ENCODE data around the gene ANKS1A. TPM values are rescaled to one million over a fixed set of nuclear protein-coding genes. Genes with fewer than 3 reads are reported as not detected.

The ANKS1A gene
- polyA plus RNA-seq, 3 donors = 1.7 to 8.0 (median 3.1) TPM

GRCh38 chr6:34859951-34860350 is 29.1 kb upstream of the ANKS1A start:
- Histone ChIP-seq H4K20me1 (ENCODE audit: insufficient read depth, low read length) (no peaks in the 10 kb centered on the region), H3K9me3 (replicated peaks in 1 of 2; ENCODE audit: control insufficient read depth in 1 of 2, insufficient read depth in 1 of 2, low read length in 2 of 2) (no peaks in the 10 kb centered on the region), H3K4me1 (ENCODE audit: control insufficient read depth in 1 of 2, insufficient read depth in 2 of 2, low read length in 2 of 2) (no peaks in the 10 kb centered on the region), H3K27ac (ENCODE audit: low read depth in 1 of 2, low read length in 2 of 2) (no peak overlapping the region), H3K27me3 (ENCODE audit: control insufficient read depth in 2 of 2, insufficient read depth in 2 of 2, low read length in 2 of 2) (no peaks in the 10 kb centered on the region), H3K4me3 (replicated peaks in 1 of 3; ENCODE audit: low read depth in 2 of 3, low read length in 3 of 3) (no peak overlapping the region), H3K9ac (ENCODE audit: insufficient read depth, low read length, poor library complexity, severe bottlenecking) (no peak overlapping the region), H3K36me3 (replicated peaks in 1 of 2; ENCODE audit: control insufficient read depth in 1 of 2, insufficient read depth in 2 of 2, low read length in 2 of 2) (peaks cover 66 to 93% of the 10 kb centered on the region in 2 donors), H3K4me2 (replicated peaks; ENCODE audit: extremely low read depth, low read length, poor library complexity, severe bottlenecking) (no peak overlapping the region), H3K79me2 (ENCODE audit: insufficient read depth, low read length) (no peaks in the 10 kb centered on the region), H2AFZ (ENCODE audit: insufficient read depth, low read depth, low read length, poor library complexity, severe bottlenecking) (no peak overlapping the region)
- Mint-ChIP-seq H3K36me3 (peaks cover 77 to 85% of the 10 kb centered on the region in 2 donors), H3K4me1 (no peaks in the 10 kb centered on the region), H3K9me3 (no peaks in the 10 kb centered on the region), H3K4me3 (no peak overlapping the region), H3K27ac (no peak overlapping the region), H3K27me3 (ENCODE audit: low read depth in 3 of 3) (no peaks in the 10 kb centered on the region)
- intact Hi-C loops (cut with micrococcal nuclease) = no loop called here
- 96% methylated on average over 4 of the region's 4 CpGs for WGBS (ENCODE audit: insufficient coverage)
- no peak for DNase-seq
- no peak for TF ChIP-seq CTCF (IDR thresholded peaks at IDR 0.05)

GRCh38 chr6:34860776-34861175 is 28.3 kb upstream of the ANKS1A start:
- Histone ChIP-seq H3K9me3 (replicated peaks in 1 of 2; ENCODE audit: control insufficient read depth in 1 of 2, insufficient read depth in 1 of 2, low read length in 2 of 2) (no peaks in the 10 kb centered on the region), H3K4me1 (ENCODE audit: control insufficient read depth in 1 of 2, insufficient read depth in 2 of 2, low read length in 2 of 2) (no peaks in the 10 kb centered on the region), H4K20me1 (ENCODE audit: insufficient read depth, low read length) (no peaks in the 10 kb centered on the region), H2AFZ (ENCODE audit: insufficient read depth, low read depth, low read length, poor library complexity, severe bottlenecking) (no peak overlapping the region), H3K36me3 (replicated peaks in 1 of 2; ENCODE audit: control insufficient read depth in 1 of 2, insufficient read depth in 2 of 2, low read length in 2 of 2) (peaks cover 63 to 93% of the 10 kb centered on the region in 2 donors), H3K79me2 (ENCODE audit: insufficient read depth, low read length) (no peaks in the 10 kb centered on the region), H3K27me3 (ENCODE audit: control insufficient read depth in 2 of 2, insufficient read depth in 2 of 2, low read length in 2 of 2) (no peaks in the 10 kb centered on the region), H3K4me3 (replicated peaks in 1 of 3; ENCODE audit: low read depth in 2 of 3, low read length in 3 of 3) (no peak overlapping the region), H3K9ac (ENCODE audit: insufficient read depth, low read length, poor library complexity, severe bottlenecking) (no peak overlapping the region), H3K4me2 (replicated peaks; ENCODE audit: extremely low read depth, low read length, poor library complexity, severe bottlenecking) (no peak overlapping the region), H3K27ac (ENCODE audit: low read depth in 1 of 2, low read length in 2 of 2) (no peak overlapping the region)
- Mint-ChIP-seq H3K4me1 (no peaks in the 10 kb centered on the region), H3K36me3 (peaks cover 74 to 83% of the 10 kb centered on the region in 2 donors), H3K27me3 (ENCODE audit: low read depth in 3 of 3) (no peaks in the 10 kb centered on the region), H3K4me3 (no peak overlapping the region), H3K27ac (peak overlapping the region in 2 of 7 donors; percentile 63 to 74), H3K9me3 (no peaks in the 10 kb centered on the region)
- intact Hi-C loops (cut with micrococcal nuclease) = no loop called here
- TF ChIP-seq CTCF (IDR thresholded peaks at IDR 0.05) = no peak
- no CpG with 5 or more reads among the region's 1 CpG for WGBS (ENCODE audit: insufficient coverage)
- DNase-seq = no peak

Data from CD14-positive monocyte (primary cell).